Measurements from ENCODE around the gene ADSS1.

ADSS1 gene

DNA sequence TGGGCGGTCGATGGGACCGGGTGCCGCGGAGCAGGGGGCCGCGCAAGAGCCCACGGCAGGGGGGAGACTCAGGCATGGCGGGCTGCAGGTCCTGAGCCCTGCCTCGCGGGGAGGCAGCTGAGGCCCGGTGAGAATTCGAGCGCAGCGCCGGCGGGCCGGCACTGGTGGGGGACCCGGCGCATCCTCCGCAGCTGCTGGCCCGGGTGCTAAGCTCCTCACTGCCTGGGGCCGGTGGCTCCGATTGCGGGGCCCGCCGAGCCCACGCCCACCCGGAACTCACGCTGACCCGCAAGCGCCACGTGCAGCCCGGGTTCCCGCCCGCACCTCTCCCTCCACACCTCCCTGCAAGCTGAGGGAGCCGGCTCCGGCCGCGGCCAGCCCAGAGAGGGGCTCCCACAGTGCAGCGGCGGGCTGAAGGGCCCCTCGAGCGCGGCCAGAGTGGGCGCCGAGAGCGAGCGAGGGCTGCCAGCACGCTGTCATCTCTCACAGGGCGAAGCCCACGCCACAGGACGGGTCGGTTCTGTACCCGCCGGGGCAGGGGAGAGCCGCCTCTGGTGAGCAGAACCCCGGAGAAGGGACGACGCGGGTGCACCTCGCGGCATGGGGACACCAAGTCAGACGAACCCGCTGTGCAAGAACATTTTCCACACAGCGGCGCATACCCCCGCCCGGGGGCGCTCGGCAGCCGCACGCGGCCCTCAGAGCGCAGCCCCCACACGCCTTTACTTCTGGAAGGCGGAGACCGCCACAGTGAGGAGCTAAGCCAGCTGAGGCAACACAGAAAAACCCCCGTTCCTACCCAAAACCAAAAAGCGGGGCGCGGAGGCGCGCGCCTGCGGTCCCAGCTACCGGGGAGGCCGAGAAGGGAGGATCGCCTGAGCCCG lies 27.8 kb downstream of the ADSS1 start:
- no peak for DNase-seq

DNA sequence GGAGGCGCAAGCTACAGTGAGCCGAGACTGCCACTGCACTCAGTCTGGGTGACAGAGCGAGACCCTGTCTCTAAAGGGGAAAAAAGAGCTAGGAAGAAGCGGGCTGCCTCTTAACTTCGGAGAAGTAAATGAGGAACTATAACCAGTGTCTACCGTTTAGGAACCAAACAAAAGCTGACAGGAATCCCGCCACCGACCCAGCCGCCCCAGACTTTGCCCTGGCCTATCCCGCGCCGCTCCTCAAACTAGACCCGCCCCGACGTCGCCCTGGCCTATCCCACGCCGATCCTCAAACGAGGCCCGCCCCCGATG lies 28.4 kb downstream of the ADSS1 start:
- no peak for DNase-seq

DNA sequence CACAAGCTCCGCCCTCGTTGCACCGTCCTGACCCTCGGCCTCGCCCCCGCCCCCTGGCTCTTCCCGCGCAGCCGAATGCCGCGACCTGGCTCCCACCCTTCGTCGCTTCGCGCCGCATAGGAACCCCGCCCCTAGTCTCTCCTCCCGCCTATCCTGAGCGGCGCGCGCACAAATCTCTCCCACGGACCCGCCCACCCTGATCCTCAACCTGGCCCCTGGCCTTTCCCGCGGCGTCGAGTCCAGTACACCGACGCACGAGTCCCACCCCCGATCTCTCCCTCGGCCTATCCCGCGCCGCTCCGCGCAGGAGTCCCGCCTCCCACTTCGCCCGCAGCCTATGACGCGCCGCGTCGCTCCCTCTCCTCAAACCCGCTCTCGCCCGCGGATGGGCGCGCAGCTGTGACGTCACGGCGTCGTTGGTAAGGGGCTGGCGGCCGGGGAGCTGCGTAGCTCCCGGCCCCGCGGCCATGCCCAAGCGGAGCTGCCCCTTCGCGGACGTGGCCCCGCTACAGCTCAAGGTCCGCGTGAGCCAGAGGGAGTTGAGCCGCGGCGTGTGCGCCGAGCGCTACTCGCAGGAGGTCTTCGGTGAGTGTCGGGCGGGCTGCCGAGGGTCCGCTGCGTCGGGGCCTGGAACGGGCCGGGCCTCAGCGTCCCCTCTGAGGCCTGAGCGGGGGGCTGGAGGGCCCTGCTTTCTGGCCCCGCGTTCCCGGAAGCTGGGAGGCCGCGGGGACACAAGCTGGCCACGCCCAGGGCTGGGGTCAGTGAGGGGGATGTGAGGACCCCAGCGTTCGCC lies 28.9 kb downstream of the ADSS1 start, which contains the start of gene SIVA1:
Gene SIVA1, plus strand, starts transcription at position 413 of the 793 bp plus-strand sequence. Its CDS starts 55 bp downstream, at position 468.
- peak; percentile 100 for DNase-seq

DNA sequence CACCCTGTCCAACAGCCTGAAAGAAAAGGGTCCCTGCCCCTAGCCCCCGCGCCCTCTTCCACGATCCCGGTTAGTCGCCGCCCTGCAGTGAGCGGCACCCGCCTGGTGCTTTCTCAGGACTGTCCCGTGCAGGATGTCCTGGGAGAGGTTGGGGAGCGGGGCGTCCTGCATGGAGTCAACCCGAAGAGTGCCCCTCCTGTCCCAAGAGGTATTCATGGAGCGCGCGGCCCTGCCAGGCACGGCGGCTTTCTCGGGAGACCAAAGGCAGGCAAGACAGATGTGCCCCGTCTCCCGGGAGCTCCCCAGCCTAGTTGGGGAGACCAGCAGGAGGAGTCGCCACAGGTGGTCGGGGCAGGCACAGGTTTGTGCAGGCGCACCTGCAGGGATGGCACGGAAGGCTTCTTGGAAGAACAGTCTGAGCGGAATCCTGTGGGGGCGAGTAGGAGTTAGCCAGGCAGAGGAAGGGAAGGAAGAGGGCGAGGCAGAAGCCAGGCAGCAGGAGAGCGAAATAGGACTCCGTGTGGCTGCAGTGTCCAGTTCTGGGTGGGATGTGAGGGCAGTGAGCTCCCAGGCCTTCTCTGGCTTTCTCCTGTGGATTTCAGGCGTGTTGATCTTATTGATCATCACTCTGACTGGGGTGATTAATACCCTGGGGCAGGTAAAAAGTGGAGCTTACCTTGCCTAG lies 29.6 kb downstream of the ADSS1 start:
- no peak for DNase-seq

DNA sequence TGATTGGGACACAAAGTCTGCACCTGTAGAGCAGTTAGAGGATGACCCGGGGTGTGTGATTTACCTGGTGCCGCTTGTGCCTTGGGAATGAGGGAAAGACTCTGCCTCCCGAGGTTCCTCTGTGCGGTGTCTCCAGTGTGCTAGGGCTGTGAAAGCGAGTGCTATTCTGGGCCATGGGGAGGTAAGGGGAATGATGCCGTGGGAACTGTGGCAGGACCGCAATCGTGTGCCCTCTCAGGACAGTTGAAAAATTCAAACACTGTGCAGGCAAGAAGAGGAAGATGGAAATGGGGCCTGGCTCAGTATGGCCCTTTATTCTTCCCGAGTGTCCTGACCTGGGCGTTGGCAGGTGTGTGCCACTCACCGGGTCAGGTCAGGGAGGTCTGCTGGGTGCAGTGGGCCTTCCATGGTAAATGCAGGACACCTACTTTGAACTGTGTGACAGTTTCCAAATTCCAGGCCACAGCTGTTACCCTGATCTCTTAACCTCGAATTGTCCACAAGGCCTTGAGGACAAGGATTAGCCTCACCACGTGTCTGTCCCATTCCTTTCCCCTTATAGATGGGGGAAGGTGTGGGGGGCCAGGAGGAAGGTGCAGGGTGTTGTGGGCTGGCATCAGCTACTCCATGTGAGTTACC lies 30.3 kb downstream of the ADSS1 start:
- DNase-seq: no peak

DNA sequence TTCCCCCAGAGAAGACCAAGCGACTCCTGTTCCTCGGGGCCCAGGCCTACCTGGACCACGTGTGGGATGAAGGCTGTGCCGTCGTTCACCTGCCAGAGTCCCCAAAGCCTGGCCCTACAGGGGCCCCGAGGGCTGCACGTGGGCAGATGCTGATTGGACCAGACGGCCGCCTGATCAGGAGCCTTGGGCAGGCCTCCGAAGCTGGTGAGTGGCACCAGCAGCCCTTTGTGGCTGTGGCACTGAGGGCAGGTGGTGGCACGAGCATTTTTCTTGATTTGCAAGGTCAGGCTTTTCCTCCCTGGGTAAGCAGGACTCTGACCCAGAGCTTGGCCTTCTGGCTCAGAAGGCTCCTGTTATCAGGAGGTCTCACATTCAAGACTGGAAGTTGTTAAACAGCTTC lies 31.6 kb downstream of the ADSS1 start:
- DNase-seq: no peak

DNA sequence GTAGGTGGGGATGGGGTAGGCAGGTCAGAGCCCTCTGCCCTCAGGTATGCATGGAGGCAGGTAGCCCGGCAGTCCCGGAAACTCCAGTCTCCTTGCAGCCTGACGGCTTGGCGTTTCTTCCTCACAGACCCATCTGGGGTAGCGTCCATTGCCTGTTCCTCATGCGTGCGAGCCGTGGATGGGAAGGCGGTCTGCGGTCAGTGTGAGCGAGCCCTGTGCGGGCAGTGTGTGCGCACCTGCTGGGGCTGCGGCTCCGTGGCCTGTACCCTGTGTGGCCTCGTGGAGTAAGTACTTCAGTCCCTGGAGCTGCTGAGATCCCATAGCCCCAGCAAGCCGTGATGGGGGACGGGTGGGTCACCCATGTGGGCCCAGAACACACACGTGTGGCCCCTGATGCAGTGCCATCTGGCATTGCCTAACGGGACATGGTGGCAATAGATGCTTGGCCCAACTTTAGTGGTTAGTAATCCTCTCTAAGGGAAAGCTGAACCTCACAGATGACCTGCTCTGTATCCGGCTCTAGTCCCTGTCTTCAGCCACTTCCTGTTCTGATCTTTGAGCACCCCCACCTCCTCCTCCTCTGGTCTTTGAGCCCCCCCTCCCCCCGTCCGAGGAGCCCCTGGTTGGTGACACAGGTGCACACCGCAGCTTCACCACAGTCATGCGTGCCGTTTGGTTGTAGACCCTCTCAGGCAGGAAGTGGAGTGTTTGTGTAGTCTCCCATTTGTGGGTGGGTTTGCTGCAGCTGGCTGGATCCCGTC lies 32.6 kb downstream of the ADSS1 start:
- no peak for DNase-seq

DNA sequence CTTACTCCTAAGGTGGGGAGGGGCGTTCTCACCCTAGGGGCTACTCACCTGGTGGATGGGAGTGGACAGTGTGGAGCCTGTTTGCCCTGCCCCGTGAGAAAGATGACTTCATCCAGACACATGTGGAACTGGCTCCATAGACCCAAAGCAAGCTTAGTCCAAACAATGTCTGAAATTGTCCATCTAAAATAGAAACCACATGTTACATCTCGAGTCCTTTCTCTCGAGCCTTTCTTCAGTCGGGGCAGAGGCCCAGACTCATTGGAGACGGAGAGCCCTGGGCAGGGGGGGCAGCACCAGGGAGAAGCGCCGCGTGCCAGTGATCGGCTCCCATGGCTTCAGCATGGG lies 33.2 kb downstream of the ADSS1 start:
- DNase-seq: no peak

DNA sequence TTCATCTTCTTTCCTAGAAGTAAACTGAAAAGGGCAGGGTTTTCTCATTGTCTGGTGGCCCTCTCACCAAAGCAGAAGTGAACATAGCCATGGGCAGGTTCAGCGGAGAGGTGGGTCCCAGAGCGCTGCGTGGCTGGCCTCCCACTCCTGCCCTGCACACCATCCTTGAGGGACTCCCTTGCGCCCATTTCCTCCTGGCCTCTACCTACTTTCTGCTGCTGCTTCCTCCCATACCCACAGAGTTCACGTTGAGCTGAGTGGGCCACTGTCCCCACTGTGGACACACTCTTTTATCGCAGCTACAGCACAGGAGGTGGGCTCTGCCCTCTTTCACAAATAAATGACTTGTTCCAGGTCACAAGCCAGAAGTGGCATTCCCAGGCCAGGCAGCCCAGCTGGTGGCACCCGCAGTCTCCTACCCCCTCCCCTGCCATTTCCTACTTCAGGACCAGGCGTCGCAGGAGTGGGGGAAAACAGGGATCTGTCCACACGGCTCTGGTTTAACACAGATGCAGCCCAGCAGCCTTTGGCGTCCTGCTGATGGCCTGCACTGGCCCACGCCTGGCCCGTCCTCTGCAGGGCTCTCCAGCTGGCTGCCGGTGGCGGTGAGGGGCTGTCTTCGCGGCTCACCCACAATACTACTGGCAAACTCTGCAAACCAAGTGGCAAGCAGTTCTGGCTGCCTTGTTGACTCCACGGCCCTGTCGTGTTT lies 33.8 kb downstream of the ADSS1 start:
- no peak for DNase-seq

DNA sequence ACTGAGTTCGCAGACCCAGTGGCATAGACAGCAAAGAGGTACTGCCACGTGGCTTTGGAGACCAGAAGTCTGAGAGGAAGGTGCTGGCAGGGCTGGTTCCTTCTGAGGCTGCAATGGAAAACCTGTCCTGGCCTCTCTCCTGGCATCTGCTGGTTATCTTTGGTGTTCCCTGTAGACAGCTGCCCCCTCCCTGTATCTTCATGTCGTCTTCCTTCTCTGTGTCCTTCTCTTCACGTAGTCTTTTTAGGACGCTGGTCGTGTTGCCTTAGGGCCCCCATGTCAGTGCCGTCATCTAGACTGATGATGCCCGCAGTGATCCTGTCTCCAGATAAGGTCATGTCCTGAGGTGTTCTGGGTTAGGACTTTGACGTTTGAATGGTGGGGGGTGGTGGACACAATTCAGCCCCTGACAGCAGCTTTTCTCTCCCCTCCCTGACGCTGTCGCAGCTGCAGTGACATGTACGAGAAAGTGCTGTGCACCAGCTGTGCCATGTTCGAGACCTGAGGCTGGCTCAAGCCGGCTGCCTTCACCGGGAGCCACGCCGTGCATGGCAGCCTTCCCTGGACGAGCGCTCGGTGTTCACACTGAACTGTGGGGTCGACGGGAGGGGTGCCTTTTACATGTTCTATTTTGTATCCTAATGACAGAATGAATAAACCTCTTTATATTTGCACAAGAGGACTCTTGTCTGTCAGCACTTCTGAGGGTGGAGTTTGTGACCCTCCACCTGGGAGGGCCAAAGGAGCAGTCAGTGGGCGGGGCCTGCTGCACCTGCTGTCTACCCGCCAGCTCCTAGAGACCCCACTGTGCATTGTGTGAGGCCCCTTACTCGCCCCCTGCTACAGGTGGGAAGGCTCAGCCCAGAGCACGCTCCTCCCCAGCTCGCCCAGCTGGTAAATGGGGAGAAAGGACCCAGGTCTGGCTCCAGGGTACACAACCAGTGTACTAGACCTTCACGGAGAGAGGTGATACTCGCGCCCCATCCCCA lies 35.2 kb downstream of the ADSS1 start:
- DNase-seq: no peak

DNA sequence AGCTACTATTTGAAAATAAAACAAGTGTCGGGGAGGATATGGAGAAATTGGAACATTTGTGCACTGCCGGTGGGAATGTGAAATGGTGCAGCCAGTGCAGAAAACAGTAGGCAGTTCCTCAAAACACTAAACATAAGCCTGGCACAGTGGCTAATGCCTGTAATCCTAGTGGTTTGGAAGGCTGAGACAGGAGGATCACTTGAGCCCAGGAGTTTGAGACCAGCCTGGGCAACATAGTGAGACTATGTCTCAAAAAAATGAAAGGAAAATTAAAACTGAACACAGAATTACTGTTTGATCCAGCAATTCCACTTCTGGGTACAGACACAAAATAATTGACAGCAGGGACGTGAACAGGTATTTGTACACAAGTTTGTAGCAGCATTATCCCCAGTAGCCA lies 41.5 kb downstream of the ADSS1 start:
- no peak for DNase-seq

DNA sequence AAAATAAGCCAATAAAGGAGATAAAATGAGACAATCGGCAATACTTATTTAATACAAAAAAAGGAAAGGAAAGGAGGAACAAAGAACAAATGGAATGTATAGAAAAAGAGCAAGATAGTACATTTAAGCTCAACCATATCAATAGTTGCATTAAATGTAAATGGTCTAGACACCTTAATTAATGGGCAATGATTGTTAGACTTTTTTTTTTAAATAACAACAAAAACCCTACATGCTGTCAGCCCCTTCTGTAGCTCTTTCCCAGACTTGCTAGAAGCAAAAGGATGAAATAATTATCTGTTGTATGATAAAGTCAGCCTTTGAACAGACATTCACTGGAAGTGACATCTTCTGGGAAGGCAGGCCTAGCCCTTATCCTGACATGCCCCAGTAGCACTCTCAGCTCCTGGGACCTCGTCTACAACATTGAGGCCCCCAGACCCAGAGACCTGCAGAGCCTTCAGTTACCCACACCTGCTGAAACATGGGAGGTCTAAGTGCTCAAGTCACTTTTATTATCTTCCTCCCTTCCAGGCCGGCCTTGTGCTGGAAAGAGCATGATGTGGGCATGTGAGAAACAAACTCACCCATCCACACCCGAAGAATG lies 42.3 kb downstream of the ADSS1 start:
- DNase-seq: no peak

DNA sequence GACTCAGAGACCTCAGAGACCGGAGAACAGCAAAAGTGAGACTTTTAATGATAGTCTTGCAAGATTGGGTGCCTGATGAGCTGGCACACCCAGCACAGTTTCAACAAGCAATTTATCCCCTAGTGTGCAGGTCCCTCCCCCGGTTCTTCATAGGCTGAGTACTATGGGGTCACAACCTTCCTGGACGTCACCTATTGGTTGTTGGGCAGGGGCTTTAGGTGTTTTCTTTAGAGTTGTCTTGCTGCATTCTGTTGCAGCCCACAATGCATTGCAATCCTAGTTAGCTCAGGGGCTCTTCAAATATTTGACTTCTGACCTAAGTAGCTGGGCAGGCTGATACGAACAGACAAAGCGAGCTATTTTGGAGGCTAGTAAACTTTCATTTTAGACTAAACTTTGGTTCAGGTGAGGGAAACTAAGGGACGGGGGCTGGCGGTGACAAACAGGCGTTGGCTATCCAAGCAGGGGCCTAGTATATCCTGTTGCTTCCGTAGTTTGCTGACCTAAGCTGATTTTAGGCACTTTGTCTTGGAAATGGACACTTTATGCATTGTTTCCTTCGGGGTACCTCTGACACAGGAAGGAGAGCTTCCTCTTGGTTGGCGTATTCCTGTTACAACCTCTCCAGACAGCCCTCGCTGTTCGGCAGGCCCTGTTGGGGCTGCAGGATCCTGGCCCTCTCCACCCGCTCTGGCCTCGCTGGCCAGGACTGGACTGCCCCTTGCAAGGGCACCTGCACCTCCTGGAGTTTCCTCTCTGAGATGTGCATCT lies 43.0 kb downstream of the ADSS1 start:
- DNase-seq: no peak

DNA sequence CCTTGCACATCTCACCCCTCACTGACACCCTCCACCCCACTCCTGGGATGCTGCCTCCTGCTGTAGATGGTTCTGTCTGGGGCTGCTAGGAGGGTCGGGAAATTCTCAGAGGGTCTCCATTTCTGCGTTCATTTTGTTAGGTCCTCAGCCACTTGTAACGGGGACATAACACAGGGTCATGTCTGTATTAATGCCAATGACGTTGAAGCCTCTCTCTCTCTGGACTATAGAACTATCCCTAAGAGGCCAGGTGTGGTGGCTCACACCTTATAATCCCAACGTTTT lies 43.5 kb downstream of the ADSS1 start:
- no peak for DNase-seq

DNA sequence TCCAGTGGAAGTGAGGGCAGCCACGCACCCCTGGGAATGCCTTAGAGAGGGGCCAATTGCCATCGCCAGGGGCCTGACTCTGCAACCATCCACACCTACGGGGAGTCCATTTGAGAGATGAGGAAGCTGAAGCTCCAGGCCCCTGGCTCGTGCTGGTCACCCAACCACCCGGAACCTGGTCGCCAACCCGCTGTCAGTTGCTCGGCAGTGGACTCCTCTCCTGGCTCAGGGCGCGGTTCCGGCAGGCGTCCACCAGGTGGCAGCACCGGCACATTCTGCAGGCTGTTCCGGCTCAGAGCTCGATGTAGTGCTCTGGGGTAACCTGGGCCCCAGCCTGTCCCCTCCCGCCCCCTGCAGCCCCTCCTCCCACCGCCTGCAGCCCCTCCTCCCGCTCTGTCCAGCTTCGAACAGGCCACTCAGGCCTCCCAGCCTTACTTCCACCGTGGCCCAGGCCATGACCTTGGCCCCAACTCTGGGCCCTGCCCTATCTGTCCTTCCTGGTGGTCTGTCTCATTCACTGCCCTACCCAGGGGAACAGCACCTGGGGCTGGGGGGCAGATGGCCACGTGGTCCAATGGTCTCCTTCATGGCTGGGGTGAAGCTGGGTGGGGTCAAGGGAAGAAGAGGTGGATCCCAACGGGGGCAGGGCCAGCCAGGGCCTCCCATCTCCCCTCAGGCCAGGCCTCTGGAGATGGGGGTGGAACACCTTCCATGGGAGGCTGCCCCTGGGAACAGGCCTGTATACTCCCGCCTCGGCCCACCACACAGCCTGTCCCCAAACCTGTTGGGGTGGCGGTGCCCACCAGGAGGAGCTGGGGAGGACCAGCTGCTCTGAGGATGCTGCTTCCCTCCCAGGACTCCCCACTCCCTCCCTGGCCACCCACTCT lies 44.7 kb downstream of the ADSS1 start:
- peak; percentile 81 for DNase-seq

DNA sequence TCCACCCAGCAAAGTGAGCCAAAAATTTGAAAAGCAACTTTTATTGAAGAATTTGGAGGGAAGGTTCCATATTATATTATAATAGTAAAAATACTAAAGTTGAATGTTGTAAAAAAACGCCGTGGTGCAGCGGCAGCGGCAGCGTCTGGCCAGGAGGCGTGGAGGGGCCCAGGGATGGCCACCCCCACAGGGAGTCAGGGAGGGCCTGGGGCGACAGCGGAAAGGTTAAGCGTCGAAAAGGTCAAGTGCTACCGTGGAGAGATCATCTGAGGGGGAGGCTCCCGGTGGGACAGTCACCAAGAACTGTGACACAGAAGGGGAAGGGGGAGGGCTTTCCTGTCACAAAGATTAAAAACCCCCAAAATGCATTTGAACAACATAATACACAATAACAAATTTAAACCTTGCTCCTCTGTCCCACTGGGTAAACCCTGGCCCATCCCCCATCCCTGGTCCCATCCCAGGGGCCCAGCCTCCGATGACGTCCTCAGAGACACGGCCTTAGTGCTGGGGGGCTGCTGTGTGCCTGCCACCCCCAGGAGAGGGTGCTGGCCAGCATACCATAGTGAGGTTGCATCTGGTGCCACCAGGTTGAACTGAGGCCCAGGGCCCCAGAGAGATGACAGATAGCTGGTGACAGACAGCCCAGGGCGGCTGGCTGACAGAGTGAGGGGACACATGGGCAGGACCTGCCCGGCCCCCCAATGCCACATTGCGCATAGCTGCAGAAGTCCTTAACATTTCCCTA lies 45.5 kb downstream of the ADSS1 start:
- DNase-seq: no peak

DNA sequence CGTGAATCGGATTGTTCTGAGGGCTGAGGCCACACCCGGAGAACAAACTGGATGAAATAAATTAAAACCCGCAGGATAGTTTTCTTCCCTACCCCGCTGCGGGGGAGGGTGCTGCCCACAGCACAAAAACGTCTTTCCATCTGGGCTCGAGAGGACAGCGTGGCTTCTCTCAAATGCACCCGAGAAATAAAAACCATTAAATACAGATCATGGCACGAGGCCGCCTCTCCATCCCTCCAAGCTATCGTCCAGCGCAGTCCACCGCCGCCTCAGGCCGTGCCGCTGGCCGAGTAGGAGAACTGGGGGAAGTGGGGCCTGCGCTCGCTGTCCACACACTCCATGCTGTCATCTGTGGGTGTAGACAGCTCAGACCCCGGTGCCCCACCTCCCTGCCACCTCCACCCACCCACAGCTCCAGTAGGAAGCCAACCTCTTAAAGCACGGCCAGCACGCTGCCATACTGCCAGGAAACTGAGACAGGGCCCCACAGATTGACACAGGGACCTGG lies 46.1 kb downstream of the ADSS1 start:
- DNase-seq: no peak

Measured in EL (cell line).